ENCODE measurements around the gene GPR35. TPM values are rescaled to one million over a fixed set of nuclear protein-coding genes. Genes with fewer than 3 reads are reported as not detected.

GPR35 gene
- total and polyA plus RNA-seq, 2 of the 13 experiments (the other 11 are each of a cell fraction or from before 2014, with no cell fraction given) = 27.1 to 44.2 TPM

GRCh38 chr2:240579071-240579762 lies 46.1 kb upstream of the GPR35 start:
- no peak overlapping the region for H2AFZ ChIP-seq (ENCODE audit: low read length)
- peak overlapping the region; percentile 61 for H3K9ac ChIP-seq (ENCODE audit: insufficient read depth, low read depth, low read length)
- ChIA-PET CTCF (ENCODE audit: low intra/inter-chr PET ratio, low total read pairs) (interaction anchor here (0.7 to 1.3 kb wide), 3 partner anchors 11 to 26 kb away, joined by 3 to 7 read pairs (median 4); no protein-coding TSS in a partner anchor), POLR2A (interaction anchor here (0.9 to 2.1 kb wide), 10 partner anchors 9 to 261 kb away, joined by 3 to 66 read pairs (median 8); partner anchors contain the start of genes DUSP28 and RNPEPL1)
- peak overlapping the region in 1 of 3 experiments; percentile 63; a peak in 1 of 6 replicates for H3K4me3 ChIP-seq (replicated peaks in 1 of 3; ENCODE audit: insufficient read depth in 1 of 3, low read depth in 2 of 3, low read length in 3 of 3)
- peaks cover 54% of the 10 kb centered on the region for H3K4me1 ChIP-seq (ENCODE audit: insufficient read depth, low read length)
- in situ Hi-C loops (cut with HindIII; ENCODE audit: extremely low pct_ligation_motif_present, low pct_unique_long_range_greater_than_20kb) (no loop called here), intact Hi-C loops (cut with micrococcal nuclease; ENCODE audit: unreplicated experiment) (no loop called here)
- no peak for FAIRE-seq
- peak; percentile 5 for ATAC-seq
- H4K20me1 ChIP-seq (ENCODE audit: insufficient read depth, low read length) = peaks cover 3% of the 10 kb centered on the region; the same call in 1 of the 2 replicates
- no peaks in the 10 kb centered on the region for H3K27me3 ChIP-seq (ENCODE audit: control insufficient read depth in 1 of 2, insufficient read depth in 2 of 2, low read length in 2 of 2)
- no peak for DNase-seq (ENCODE audit: low spot score)
- peaks cover 32% of the 10 kb centered on the region for H3K79me2 ChIP-seq (ENCODE audit: insufficient read depth, low read length)
- peak overlapping the region; percentile 80 for H3K27ac ChIP-seq (ENCODE audit: extremely low read length, insufficient read depth, low read length)
- H3K4me2 ChIP-seq (ENCODE audit: low read depth, low read length) = peak overlapping the region; percentile 96
- BruUV-seq (replicated peaks) = no TSS peak
- peaks cover 3 to 13% of the 10 kb centered on the region in 2 experiments; a peak in 4 of 5 replicates for H3K36me3 ChIP-seq (replicated peaks in 1 of 2; ENCODE audit: control insufficient read depth in 1 of 2, insufficient read depth in 2 of 2, low read length in 2 of 2)
- WGBS (ENCODE audit: low lambda C conversion rate) = 96% methylated on average over 11 of the region's 12 CpGs
- H3K9me3 ChIP-seq (ENCODE audit: low read length) = no peaks in the 10 kb centered on the region
- TF ChIP-seq AGO2 (optimal IDR thresholded peaks at IDR 0.05; ENCODE audit: low read depth, low read length) (peak; percentile 25), SRY (CRISPR knock-in tag; IDR thresholded peaks at IDR 0.05) (no peak), ZNF260 (CRISPR knock-in tag; IDR thresholded peaks at IDR 0.05; ENCODE audit: borderline replicate concordance, low read depth) (peak; percentile 72; the same call in 1 of the 2 replicates), JUNB (CRISPR knock-in tag; IDR thresholded peaks at IDR 0.05; ENCODE audit: borderline replicate concordance) (no peak), ATRX (CRISPR knock-in tag; IDR thresholded peaks at IDR 0.05; ENCODE audit: borderline replicate concordance) (no peak), POLR2AphosphoS5 (IDR thresholded peaks at IDR 0.05; ENCODE audit: low read depth, low read length) (0 out of 2 replicates have a peak, but pooled peaks have one; percentile 20), HMGA1 (CRISPR knock-in tag; conservative IDR thresholded peaks at IDR 0.05) (no peak), MAFG (CRISPR knock-in tag; IDR thresholded peaks at IDR 0.05) (no peak), ZHX2 (IDR thresholded peaks at IDR 0.05; ENCODE audit: low read depth) (no peak), ZHX2 (CRISPR knock-in tag; IDR thresholded peaks at IDR 0.05; ENCODE audit: borderline replicate concordance) (no peak), NONO (IDR thresholded peaks at IDR 0.05) (no peak), NONO (CRISPR knock-in tag; conservative IDR thresholded peaks at IDR 0.05) (0 out of 2 replicates have a peak, but pooled peaks have one; percentile 52), ZNF432 (CRISPR knock-in tag; IDR thresholded peaks at IDR 0.05; ENCODE audit: borderline replicate concordance) (no peak), TBL1XR1 (IDR thresholded peaks at IDR 0.05; ENCODE audit: borderline replicate concordance, low read length, partially characterized antibody) (no peak), RBFOX2 (IDR thresholded peaks at IDR 0.05; ENCODE audit: low read depth, low read length) (0 out of 2 replicates have a peak, but pooled peaks have one; percentile 6), ZNF296 (CRISPR knock-in tag; conservative IDR thresholded peaks at IDR 0.05) (no peak), EED (CRISPR knock-in tag; IDR thresholded peaks at IDR 0.05) (0 out of 2 replicates have a peak, but pooled peaks have one; percentile 21), SRSF1 (optimal IDR thresholded peaks at IDR 0.05; ENCODE audit: low read depth, low read length) (peak; percentile 10)
